Stomach (tissue), 4 donors: Measurements from ENCODE around the gene PSME3IP1.

ENCODE experiments used
- EP300 ChIP-seq: sonication (generic); formaldehyde crosslinking; IDR thresholded peaks from one replicate; pipeline ENCODE4 v1.6.1; 2017; ENCODE audit warnings: antibody characterized with exemption
- POLR2A ChIP-seq, 4 donors: fragments of 450-650 bp; IDR thresholded peaks; one replicate each; pipeline ENCODE4 v1.6.1; 2016; ENCODE audit warnings: antibody characterized with exemption in 4 of 4, control low read depth in 2 of 4, mild to moderate bottlenecking in 1 of 4, moderate library complexity in 1 of 4
- POLR2AphosphoS5 ChIP-seq, 3 donors: sonication (generic); formaldehyde crosslinking; IDR thresholded peaks; one replicate each; pipeline ENCODE4 v1.6.1; 2016; ENCODE audit warnings: antibody characterized with exemption in 3 of 3
- TF ChIP-seq, protein P1 (sequence below), 7 experiments: fragments of 450-650 bp in 4 of 7; fragments of 200-600 bp in 3 of 7; sonication (generic) in 3 of 7; IDR thresholded peaks; one replicate each; pipeline ENCODE4 v1.5.1; 2016 to 2019; ENCODE audit warnings: antibody characterized with exemption in 7 of 7, control low read depth in 2 of 7, mild to moderate bottlenecking in 1 of 7

DNA sequence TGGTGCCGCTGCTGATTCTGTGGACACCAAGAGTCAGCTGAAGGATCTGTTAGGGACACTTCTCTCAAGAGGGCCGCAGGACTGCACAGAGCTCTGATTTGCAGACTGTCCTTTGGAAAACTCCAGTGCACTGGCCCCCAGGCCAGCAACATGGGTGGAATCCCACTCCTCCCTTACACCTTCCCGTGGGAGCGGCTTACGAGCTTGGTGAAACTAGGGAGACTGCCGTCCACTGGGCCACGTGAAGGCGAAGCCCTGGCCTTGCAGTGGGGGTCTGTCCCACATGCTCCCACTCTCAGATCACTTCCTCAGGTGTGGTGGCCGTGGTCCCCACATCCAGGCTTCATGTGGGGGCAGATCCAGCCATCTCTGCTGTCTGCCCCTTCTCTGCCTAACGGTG, 36.4 kb downstream of the PSME3IP1 start:
- TF ChIP-seq POLR2A (IDR thresholded peaks at IDR 0.05) (no peak), EP300 (no peak), POLR2AphosphoS5 (IDR thresholded peaks at IDR 0.05) (no peak)
- TF ChIP-seq, protein P1, sequence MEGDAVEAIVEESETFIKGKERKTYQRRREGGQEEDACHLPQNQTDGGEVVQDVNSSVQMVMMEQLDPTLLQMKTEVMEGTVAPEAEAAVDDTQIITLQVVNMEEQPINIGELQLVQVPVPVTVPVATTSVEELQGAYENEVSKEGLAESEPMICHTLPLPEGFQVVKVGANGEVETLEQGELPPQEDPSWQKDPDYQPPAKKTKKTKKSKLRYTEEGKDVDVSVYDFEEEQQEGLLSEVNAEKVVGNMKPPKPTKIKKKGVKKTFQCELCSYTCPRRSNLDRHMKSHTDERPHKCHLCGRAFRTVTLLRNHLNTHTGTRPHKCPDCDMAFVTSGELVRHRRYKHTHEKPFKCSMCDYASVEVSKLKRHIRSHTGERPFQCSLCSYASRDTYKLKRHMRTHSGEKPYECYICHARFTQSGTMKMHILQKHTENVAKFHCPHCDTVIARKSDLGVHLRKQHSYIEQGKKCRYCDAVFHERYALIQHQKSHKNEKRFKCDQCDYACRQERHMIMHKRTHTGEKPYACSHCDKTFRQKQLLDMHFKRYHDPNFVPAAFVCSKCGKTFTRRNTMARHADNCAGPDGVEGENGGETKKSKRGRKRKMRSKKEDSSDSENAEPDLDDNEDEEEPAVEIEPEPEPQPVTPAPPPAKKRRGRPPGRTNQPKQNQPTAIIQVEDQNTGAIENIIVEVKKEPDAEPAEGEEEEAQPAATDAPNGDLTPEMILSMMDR (IDR thresholded peaks at IDR 0.05), result no peak
